GM13976 (cell line): ENCODE data around the gene NEAT1.

ENCODE experiments used
- DNase-seq: peaks from one replicate; pipeline ENCODE4 v3.0.0; 2012; ENCODE audit warnings: low spot score
- in situ Hi-C: fragments of 300-500 bp; cut with MboI; formaldehyde crosslinking; loops from one replicate; pipeline ENCODE4 v1.12.0; 2022; ENCODE audit warnings: low sequenced_read_pairs, mixed read lengths, inconsistent platforms; ENCODE audit not compliant: unreplicated experiment
- TF ChIP-seq, protein P1 (sequence below): IDR thresholded peaks from 2 replicates; pipeline ENCODE4 v1.5.1; 2012; ENCODE audit warnings: borderline replicate concordance, mild to moderate bottlenecking; ENCODE audit not compliant: insufficient read depth; ENCODE audit errors: extremely low read depth, missing control alignments, control extremely low read depth

NEAT1 gene

DNA sequence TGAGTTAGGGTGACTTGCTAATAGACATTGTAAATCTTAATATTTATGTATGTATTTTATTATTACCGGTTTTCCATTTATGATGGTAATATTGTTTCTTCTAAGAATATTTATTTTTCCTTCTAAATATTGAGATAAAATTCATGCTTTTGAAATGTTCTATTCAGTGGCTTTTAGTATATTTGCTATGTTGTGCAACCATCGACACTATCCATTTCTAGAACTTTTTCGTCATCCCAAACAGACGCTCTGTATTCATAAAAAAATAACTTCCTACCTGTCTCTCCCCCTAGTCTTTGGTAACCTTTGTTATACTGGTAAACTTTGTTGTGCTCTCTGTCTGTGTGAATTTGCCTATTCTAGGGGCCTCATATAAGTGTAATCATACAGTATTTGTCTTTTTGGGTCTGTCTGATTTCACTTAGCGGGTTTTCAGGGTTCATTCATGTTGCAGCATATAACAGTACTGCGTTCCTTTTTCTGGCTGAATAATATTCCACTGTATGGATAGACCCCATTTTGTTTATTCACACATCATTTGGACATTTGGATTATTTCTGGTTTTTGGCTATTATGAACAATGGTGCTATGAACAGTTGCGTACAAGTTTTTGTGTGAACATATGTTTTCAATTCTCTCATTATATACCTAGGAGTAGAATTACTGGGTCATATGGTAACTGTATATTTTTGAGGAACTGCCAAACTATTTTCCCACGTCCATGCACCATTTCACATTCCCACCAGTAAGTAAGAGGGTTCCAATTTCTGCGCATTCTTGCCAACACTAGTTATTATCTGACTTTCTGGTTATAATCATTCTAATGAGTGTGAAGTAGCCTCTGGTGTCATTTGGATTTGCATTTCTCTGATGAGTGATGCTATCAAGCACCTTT is 15.9 kb downstream of the NEAT1 start:
- in situ Hi-C loops, result no loop called here
- TF ChIP-seq, protein P1, sequence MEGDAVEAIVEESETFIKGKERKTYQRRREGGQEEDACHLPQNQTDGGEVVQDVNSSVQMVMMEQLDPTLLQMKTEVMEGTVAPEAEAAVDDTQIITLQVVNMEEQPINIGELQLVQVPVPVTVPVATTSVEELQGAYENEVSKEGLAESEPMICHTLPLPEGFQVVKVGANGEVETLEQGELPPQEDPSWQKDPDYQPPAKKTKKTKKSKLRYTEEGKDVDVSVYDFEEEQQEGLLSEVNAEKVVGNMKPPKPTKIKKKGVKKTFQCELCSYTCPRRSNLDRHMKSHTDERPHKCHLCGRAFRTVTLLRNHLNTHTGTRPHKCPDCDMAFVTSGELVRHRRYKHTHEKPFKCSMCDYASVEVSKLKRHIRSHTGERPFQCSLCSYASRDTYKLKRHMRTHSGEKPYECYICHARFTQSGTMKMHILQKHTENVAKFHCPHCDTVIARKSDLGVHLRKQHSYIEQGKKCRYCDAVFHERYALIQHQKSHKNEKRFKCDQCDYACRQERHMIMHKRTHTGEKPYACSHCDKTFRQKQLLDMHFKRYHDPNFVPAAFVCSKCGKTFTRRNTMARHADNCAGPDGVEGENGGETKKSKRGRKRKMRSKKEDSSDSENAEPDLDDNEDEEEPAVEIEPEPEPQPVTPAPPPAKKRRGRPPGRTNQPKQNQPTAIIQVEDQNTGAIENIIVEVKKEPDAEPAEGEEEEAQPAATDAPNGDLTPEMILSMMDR, result no peak
- DNase-seq, result no peak

DNA sequence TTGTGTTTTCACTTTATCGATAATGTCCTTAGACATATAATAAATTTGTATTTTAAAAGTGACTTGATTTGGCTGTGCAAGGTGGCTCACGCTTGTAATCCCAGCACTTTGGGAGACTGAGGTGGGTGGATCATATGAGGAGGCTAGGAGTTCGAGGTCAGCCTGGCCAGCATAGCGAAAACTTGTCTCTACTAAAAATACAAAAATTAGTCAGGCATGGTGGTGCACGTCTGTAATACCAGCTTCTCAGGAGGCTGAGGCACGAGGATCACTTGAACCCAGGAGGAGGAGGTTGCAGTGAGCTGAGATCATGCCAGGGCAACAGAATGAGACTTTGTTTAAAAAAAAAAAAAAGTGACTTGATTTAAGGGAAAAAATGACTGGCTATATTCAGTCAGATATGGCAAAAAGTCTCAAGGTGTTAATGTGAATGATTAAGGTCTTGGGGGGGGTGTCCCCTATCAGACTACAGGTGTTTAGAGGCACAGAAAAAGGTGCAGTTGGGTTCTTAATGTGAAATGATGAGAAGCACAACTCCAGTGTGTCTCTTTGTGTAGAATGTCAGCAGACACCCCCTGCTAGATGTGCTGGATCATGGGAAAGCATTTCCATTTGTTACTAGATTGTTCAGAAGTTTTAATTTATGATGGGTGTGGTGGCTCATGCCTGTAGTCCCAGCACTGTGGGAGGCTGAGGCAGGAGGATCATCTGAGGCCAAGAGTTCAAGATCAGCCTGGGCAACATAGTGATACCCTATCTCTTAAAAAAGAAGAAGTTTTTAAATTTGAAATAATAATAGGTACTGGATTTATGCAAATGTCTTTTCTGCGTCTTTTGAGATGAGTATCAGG is 17.0 kb downstream of the NEAT1 start:
- in situ Hi-C loops, result no loop called here
- TF ChIP-seq, protein P1, result no peak
- no peak for DNase-seq

DNA sequence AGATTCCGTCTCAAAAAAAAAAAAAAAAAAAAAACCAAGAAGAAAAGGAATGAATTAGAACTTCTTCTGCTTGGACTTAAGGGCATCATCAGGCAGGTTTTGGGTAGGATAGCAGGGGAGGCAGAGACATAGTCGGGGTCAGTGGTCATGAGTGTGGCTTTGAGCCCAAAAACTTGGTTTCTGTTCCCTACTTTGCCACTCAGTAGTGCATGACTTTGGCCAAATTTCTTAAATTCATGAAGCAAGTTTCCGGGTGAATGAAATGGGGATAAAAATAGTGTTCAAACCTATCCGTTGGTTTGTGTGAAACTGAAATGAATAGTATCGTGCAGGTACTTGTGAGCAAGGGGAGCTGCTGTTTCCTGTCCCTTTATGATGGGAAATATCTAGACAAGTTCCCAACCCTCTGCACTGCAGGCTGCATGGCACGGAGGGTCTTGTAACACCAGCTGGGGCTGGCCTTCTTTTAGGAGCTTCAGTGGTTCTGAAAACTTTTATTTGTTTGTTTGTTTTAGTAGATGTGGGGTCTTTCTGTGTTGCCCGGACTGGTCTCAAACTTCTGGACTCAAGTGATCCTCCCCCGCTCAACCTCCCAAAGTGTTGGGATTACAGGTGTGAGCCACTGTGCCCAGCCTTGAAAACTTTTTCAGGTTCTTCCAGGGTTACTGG is 18.4 kb downstream of the NEAT1 start:
- TF ChIP-seq, protein P1, result no peak
- in situ Hi-C loops, result no loop called here
- no peak for DNase-seq

DNA sequence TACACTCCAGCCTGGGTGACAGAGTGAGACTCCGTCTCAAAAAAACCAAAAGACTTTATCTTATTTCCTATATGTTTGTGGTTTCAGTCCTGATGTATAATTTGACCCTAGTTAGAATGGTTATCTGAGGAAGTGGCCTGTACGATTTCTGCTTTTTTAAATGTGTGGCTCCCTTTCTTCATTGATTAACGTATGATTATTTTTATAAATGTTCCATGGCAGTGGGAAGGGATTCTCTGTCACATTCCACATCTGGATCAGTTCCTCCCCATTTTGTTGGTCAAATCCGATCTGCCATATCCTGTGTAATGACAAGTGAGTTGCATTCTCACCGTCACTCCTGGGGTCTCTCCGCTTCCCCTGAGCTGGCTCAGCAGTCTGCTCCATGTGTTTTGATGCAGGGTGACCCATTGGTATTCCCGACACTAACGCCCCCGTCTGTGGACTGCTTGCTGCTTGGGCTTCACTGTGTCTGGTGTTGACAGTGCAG is 20.3 kb downstream of the NEAT1 start:
- TF ChIP-seq, protein P1, result no peak
- no peak for DNase-seq
- in situ Hi-C loops, result no loop called here

DNA sequence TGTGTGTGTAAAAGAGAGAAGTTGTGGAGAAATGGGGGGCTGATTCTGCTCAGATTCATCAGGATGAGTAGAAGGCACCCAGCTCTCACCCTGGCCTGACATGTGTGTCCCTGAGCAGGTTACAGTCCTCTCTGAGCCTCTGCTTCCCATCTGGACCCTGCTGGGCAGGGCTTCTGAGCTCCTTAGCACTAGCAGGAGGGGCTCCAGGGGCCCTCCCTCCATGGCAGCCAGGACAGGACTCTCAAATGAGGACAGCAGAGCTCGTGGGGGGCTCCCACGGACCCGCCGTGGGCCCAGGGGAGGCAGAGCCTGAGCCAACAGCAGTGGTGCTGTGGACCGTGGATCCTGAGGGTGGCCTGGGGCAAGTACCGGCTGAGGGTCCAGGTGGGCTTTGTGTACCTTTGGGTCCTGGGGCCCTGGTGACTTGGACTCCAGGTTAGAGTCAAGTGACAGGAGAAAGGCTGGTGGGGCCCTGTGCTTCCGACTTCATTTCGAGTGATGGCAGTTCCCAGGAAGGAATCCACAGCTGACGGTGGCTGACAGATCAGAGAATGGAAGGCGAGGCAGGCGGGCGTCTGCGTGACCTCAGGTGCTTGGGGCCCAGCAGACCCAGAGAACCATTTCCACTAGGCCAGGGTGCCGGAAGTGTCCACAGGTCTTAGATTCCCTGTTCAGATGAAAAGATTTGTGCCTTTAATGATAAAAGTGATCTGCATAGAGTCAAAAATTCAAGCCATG is 21.9 kb downstream of the NEAT1 start:
- TF ChIP-seq, protein P1, result no peak
- in situ Hi-C loops, result no loop called here
- DNase-seq, result no peak
